SK-N-SH treated with all-trans-retinoic acid at 6 μM for 48 hours (cell line): ENCODE results near the gene DDX24.

Source experiments
- ATAC-seq: fragments of 200-7000 bp; cut with Tn5 transposase; 3 replicates; pipeline ENCODE4 v1.9.1; 2020; ENCODE audit warnings: mild to moderate bottlenecking, moderate library complexity
- ARNTL ChIP-seq: fragments of 450-650 bp; formaldehyde crosslinking; IDR thresholded peaks from 2 replicates; pipeline ENCODE4 v1.5.0; 2020; ENCODE audit warnings: low read depth, mild to moderate bottlenecking, moderate library complexity, borderline replicate concordance
- BACH2 ChIP-seq: fragments of 250-450 bp; sonication (Bioruptor Pico); IDR thresholded peaks from 2 replicates; pipeline ENCODE4 v1.9.0; 2021; ENCODE audit warnings: mild to moderate bottlenecking, borderline replicate concordance
- CSDC2 ChIP-seq: fragments of 250-450 bp; sonication (Bioruptor Pico); IDR thresholded peaks from 2 replicates; pipeline ENCODE4 v1.5.0; 2020; ENCODE audit warnings: mild to moderate bottlenecking, moderate library complexity
- CSRNP3 ChIP-seq: fragments of 250-450 bp; sonication (Bioruptor Pico); IDR thresholded peaks from 2 replicates; pipeline ENCODE4 v1.5.1; 2021; ENCODE audit warnings: mild to moderate bottlenecking, moderate library complexity
- ESRRG ChIP-seq: fragments of 250-450 bp; sonication (Bioruptor Pico); IDR thresholded peaks from 2 replicates; pipeline ENCODE4 v1.6.1; 2021; ENCODE audit warnings: mild to moderate bottlenecking
- GLIS3 ChIP-seq: fragments of 250-450 bp; sonication (Bioruptor Pico); IDR thresholded peaks from 2 replicates; pipeline ENCODE4 v1.5.0; 2020; ENCODE audit warnings: mild to moderate bottlenecking, moderate library complexity
- ISL1 ChIP-seq: fragments of 250-450 bp; sonication (Bioruptor Pico); IDR thresholded peaks from 2 replicates; pipeline ENCODE4 v2.1.2; 2022; ENCODE audit warnings: mild to moderate bottlenecking, moderate library complexity
- OSR1 ChIP-seq: fragments of 250-450 bp; sonication (Bioruptor Pico); IDR thresholded peaks from 2 replicates; pipeline ENCODE4 v1.8.0; 2022; ENCODE audit warnings: moderate library complexity, mild to moderate bottlenecking, inconsistent platforms
- PATZ1 ChIP-seq: fragments of 250-450 bp; sonication (Bioruptor Pico); IDR thresholded peaks from 2 replicates; pipeline ENCODE4 v1.8.0; 2020; ENCODE audit warnings: mild to moderate bottlenecking, moderate library complexity, borderline replicate concordance
- POU6F1 ChIP-seq: fragments of 250-450 bp; sonication (Bioruptor Pico); IDR thresholded peaks from 2 replicates; pipeline ENCODE4 v1.8.0; 2021; ENCODE audit warnings: low read depth, mild to moderate bottlenecking, moderate library complexity, borderline replicate concordance
- PPARA ChIP-seq: fragments of 250-450 bp; sonication (Bioruptor Pico); IDR thresholded peaks from 2 replicates; pipeline ENCODE4 v1.5.0; 2020; ENCODE audit warnings: mild to moderate bottlenecking, borderline replicate concordance
- RARB ChIP-seq: fragments of 250-450 bp; sonication (Bioruptor Pico); IDR thresholded peaks from 2 replicates; pipeline ENCODE4 v1.8.0; 2021; ENCODE audit warnings: mild to moderate bottlenecking, moderate library complexity
- SNAI2 ChIP-seq: fragments of 250-450 bp; sonication (Bioruptor Pico); IDR thresholded peaks from 2 replicates; pipeline ENCODE4 v1.5.0; 2020; ENCODE audit warnings: mild to moderate bottlenecking, moderate library complexity
- TCF4 ChIP-seq: fragments of 250-450 bp; sonication (Bioruptor Pico); IDR thresholded peaks from 2 replicates; pipeline ENCODE4 v1.8.0; 2021; ENCODE audit warnings: mild to moderate bottlenecking, moderate library complexity, borderline replicate concordance
- TOX ChIP-seq: fragments of 250-450 bp; sonication (Bioruptor Pico); IDR thresholded peaks from 2 replicates; pipeline ENCODE4 v1.8.0; 2021; ENCODE audit warnings: mild to moderate bottlenecking, moderate library complexity, borderline replicate concordance
- TSHZ2 ChIP-seq: fragments of 250-450 bp; sonication (Bioruptor Pico); IDR thresholded peaks from 2 replicates; pipeline ENCODE4 v1.5.0; 2020; ENCODE audit warnings: mild to moderate bottlenecking, moderate library complexity
- ZC3H10 ChIP-seq: fragments of 250-450 bp; sonication (Bioruptor Pico); IDR thresholded peaks from 2 replicates; pipeline ENCODE4 v1.5.1; 2021; ENCODE audit warnings: mild to moderate bottlenecking, moderate library complexity
- ZFP3 ChIP-seq: fragments of 250-450 bp; sonication (Bioruptor Pico); IDR thresholded peaks from 2 replicates; pipeline ENCODE4 v1.5.0; 2020; ENCODE audit warnings: mild to moderate bottlenecking, moderate library complexity
- ZFP30 ChIP-seq: fragments of 450-650 bp; formaldehyde crosslinking; IDR thresholded peaks from 2 replicates; pipeline ENCODE4 v1.5.0; 2022; ENCODE audit warnings: mild to moderate bottlenecking, moderate library complexity
- ZNF565 ChIP-seq: fragments of 450-650 bp; formaldehyde crosslinking; conservative IDR thresholded peaks from 2 replicates; pipeline ENCODE4 v1.5.0; 2020; ENCODE audit warnings: low read depth, mild to moderate bottlenecking, moderate library complexity
- ZNF70 ChIP-seq: fragments of 450-650 bp; formaldehyde crosslinking; IDR thresholded peaks from 2 replicates; pipeline ENCODE4 v1.5.0; 2020; ENCODE audit warnings: mild to moderate bottlenecking, moderate library complexity
- ZNF8 ChIP-seq: fragments of 450-650 bp; formaldehyde crosslinking; IDR thresholded peaks from 2 replicates; pipeline ENCODE4 v1.5.0; 2020; ENCODE audit warnings: mild to moderate bottlenecking, moderate library complexity

The DDX24 gene

GRCh38 chr14:94020267-94020666 lies 60.7 kb downstream of the DDX24 start:
- no peak for ATAC-seq

GRCh38 chr14:94019329-94019728 lies 61.7 kb downstream of the DDX24 start:
- TF ChIP-seq SNAI2 (no peak), RARB (CRISPR knock-in tag) (no peak), GLIS3 (CRISPR knock-in tag) (no peak), ARNTL (no peak), PPARA (no peak), ZC3H10 (CRISPR knock-in tag) (no peak), POU6F1 (CRISPR knock-in tag) (no peak), ZFP3 (CRISPR knock-in tag) (no peak), OSR1 (no peak), ZNF70 (CRISPR knock-in tag) (no peak), TCF4 (no peak), ESRRG (CRISPR knock-in tag) (no peak), TOX (CRISPR knock-in tag) (no peak)
- no peak for ATAC-seq

More at GRCh38 chr14:94020267-94020666, 60.7 kb downstream of the DDX24 start:
- TF ChIP-seq ZFP30 (CRISPR knock-in tag) = no peak
- TF ChIP-seq ZNF565 = no peak
- TF ChIP-seq CSDC2 (CRISPR knock-in tag) = no peak
- TF ChIP-seq GLIS3 (CRISPR knock-in tag) = no peak
- TF ChIP-seq POU6F1 (CRISPR knock-in tag) = no peak
- no peak for TF ChIP-seq PATZ1
- TF ChIP-seq ZNF8 (CRISPR knock-in tag) = no peak
- no peak for TF ChIP-seq ISL1 (CRISPR knock-in tag)
- TF ChIP-seq BACH2 (CRISPR knock-in tag) = no peak
- no peak for TF ChIP-seq CSRNP3
- no peak for TF ChIP-seq PPARA
- TF ChIP-seq ARNTL = no peak
- TF ChIP-seq ZNF70 (CRISPR knock-in tag) = no peak
- TF ChIP-seq SNAI2 = no peak
- TF ChIP-seq ZFP3 (CRISPR knock-in tag) = no peak
- TF ChIP-seq TSHZ2 (CRISPR knock-in tag) = no peak
- TF ChIP-seq TOX (CRISPR knock-in tag) = no peak
- TF ChIP-seq RARB (CRISPR knock-in tag) = no peak
- TF ChIP-seq TCF4 = no peak

- ATAC-seq = no peak
- no peak for TF ChIP-seq PATZ1
- no peak for TF ChIP-seq CSRNP3
- no peak for TF ChIP-seq ISL1 (CRISPR knock-in tag)
- TF ChIP-seq ZNF70 (CRISPR knock-in tag) = no peak
- TF ChIP-seq POU6F1 (CRISPR knock-in tag) = no peak
Observed at GRCh38 chr14:94018308-94018707, 62.7 kb downstream of the DDX24 start.
